IMR-90 (cell line): ENCODE data around the gene PPP1R14D. TPM values are rescaled to one million over a fixed set of nuclear protein-coding genes. Genes with fewer than 3 reads are reported as not detected.
A peak's percentile ranks its signal among the peaks of the same experiment; 100 is the strongest.

ENCODE experiments used
- ATAC-seq: fragments of 200-7000 bp; cut with Tn5 transposase; 2 replicates; pipeline ENCODE4 v1.9.1; 2020; ENCODE audit warnings: low read depth, mild to moderate bottlenecking, moderate library complexity
- BruUV-seq: library from RNA; stranded (reverse); fragments of 400-500 nt; replicated peaks from 2 replicates; lab custom pipeline; 2021; lab: Mats Ljungman, UMichigan
- CTCF ChIA-PET: fragments of 300-600 bp; formaldehyde crosslinking; extraction: SDS; loops from one replicate; lab custom pipeline; 2021; ENCODE audit warnings: antibody characterized with exemption; lab: Yijun Ruan, JAX
- POLR2A ChIA-PET: fragments of 300-600 bp; sonication (Branson Sonifier 250); formaldehyde crosslinking; loops from one replicate; lab custom pipeline; 2022; ENCODE audit warnings: antibody characterized with exemption; ENCODE audit not compliant: unreplicated experiment; lab: Charles Lee
- DNase-seq: peaks from one replicate; pipeline ENCODE4 v3.0.0; 2013
- H2AFZ ChIP-seq: replicated peaks from 2 replicates; pipeline ENCODE3; 2013; ENCODE audit warnings: low read length, mild to moderate bottlenecking; ENCODE audit not compliant: poor library complexity
- H2AK5ac ChIP-seq: 2 replicates; pipeline ENCODE4 v1.6.1; 2013; ENCODE audit warnings: low read depth, low read length, inconsistent platforms
- H2AK9ac ChIP-seq: replicated peaks from 2 replicates; pipeline ENCODE3; 2013; ENCODE audit warnings: mild to moderate bottlenecking, low read depth, low read length, moderate library complexity; ENCODE audit not compliant: poor library complexity
- H2BK120ac ChIP-seq: 2 replicates; pipeline ENCODE4 v1.6.1; 2013; ENCODE audit warnings: low read depth, low read length, inconsistent platforms
- H2BK15ac ChIP-seq: 3 replicates; pipeline ENCODE4 v1.6.1; 2013; ENCODE audit warnings: low read depth, low read length, inconsistent platforms
- H2BK20ac ChIP-seq: 2 replicates; pipeline ENCODE4 v1.6.1; 2013; ENCODE audit warnings: low read depth, mild to moderate bottlenecking, inconsistent platforms, low read length, moderate library complexity
- H2BK5ac ChIP-seq: 2 replicates; pipeline ENCODE4 v1.6.1; 2013; ENCODE audit warnings: mild to moderate bottlenecking, low read depth, low read length, inconsistent platforms; ENCODE audit not compliant: poor library complexity, severe bottlenecking
- H3K14ac ChIP-seq: replicated peaks from 2 replicates; pipeline ENCODE4 v1.6.1; 2013; ENCODE audit warnings: low read depth, low read length, inconsistent platforms
- H3K18ac ChIP-seq: 2 replicates; pipeline ENCODE4 v1.6.1; 2013; ENCODE audit warnings: low read depth, low read length, control low read depth
- H3K23ac ChIP-seq: 2 replicates; pipeline ENCODE4 v1.6.1; 2013; ENCODE audit warnings: low read depth, low read length, inconsistent platforms
- H3K27ac ChIP-seq: 2 replicates; pipeline ENCODE4 v1.5.1; 2013; ENCODE audit warnings: mild to moderate bottlenecking, control low read depth, low read length; ENCODE audit not compliant: insufficient read depth
- H3K27me3 ChIP-seq: 2 replicates; pipeline ENCODE4 v1.6.1; 2013; ENCODE audit warnings: low read length; ENCODE audit not compliant: control insufficient read depth, insufficient read depth
- H3K36me3 ChIP-seq: 2 replicates; pipeline ENCODE4 v1.6.1; 2013; ENCODE audit warnings: low read length, mixed read lengths; ENCODE audit not compliant: control insufficient read depth, insufficient read depth
- H3K4ac ChIP-seq: 2 replicates; pipeline ENCODE4 v1.6.1; 2013; ENCODE audit warnings: low read depth, low read length, inconsistent platforms
- H3K4me1 ChIP-seq: 2 replicates; pipeline ENCODE4 v1.6.1; 2013; ENCODE audit warnings: low read length, mixed read lengths; ENCODE audit not compliant: control insufficient read depth, insufficient read depth
- H3K4me2 ChIP-seq: 2 replicates; pipeline ENCODE4 v1.6.1; 2013; ENCODE audit warnings: low read depth, mild to moderate bottlenecking, control low read depth, low read length, moderate library complexity
- H3K4me3 ChIP-seq: 2 replicates; pipeline ENCODE4 v1.5.1; 2013; ENCODE audit warnings: low read depth, mild to moderate bottlenecking, control low read depth, low read length, moderate library complexity; ENCODE audit not compliant: insufficient read depth
- H3K56ac ChIP-seq: 2 replicates; pipeline ENCODE4 v1.6.1; 2013; ENCODE audit warnings: low read length, inconsistent platforms; ENCODE audit not compliant: insufficient read depth; ENCODE audit errors: extremely low read depth
- H3K79me1 ChIP-seq, 2 experiments: 2 replicates each; pipeline ENCODE4 v1.6.1; 2013; ENCODE audit warnings: low read length in 2 of 2, inconsistent platforms in 1 of 2, low read depth in 1 of 2
- H3K9ac ChIP-seq: 2 replicates; pipeline ENCODE4 v1.6.1; 2013; ENCODE audit warnings: low read depth, low read length, control low read depth
- H3K9me1 ChIP-seq: 2 replicates; pipeline ENCODE4 v1.6.1; 2013; ENCODE audit warnings: low read length, inconsistent platforms; ENCODE audit not compliant: insufficient read depth
- H3K9me3 ChIP-seq: 2 replicates; pipeline ENCODE4 v1.6.1; 2013; ENCODE audit warnings: low read length; ENCODE audit not compliant: control insufficient read depth, insufficient read depth
- H4K20me1 ChIP-seq: 2 replicates; pipeline ENCODE4 v1.6.1; 2013; ENCODE audit warnings: low read length, inconsistent platforms; ENCODE audit not compliant: insufficient read depth
- H4K5ac ChIP-seq: 2 replicates; pipeline ENCODE4 v1.6.1; 2013; ENCODE audit warnings: mild to moderate bottlenecking, low read depth, low read length, control low read depth
- H4K8ac ChIP-seq, 2 experiments: 2 replicates each; pipeline ENCODE4 v1.6.1; 2013; ENCODE audit warnings: low read depth in 2 of 2, low read length in 2 of 2, control low read depth in 1 of 2, inconsistent platforms in 1 of 2
- H4K91ac ChIP-seq: 2 replicates; pipeline ENCODE4 v1.6.1; 2013; ENCODE audit warnings: low read depth, low read length, inconsistent platforms; ENCODE audit not compliant: insufficient read depth
- BHLHE40 ChIP-seq: fragments of 150-350 bp; IDR thresholded peaks from 2 replicates; pipeline ENCODE4 v1.6.1; 2016; ENCODE audit warnings: mild to moderate bottlenecking, low read depth, low read length
- CEBPB ChIP-seq: IDR thresholded peaks from 2 replicates; pipeline ENCODE4 v1.6.1; 2012; ENCODE audit warnings: low read depth, low read length, improper control_type of control experiment
- CHD1 ChIP-seq: IDR thresholded peaks from 2 replicates; pipeline ENCODE4 v1.6.1; 2012; ENCODE audit warnings: low read depth, low read length, improper control_type of control experiment
- FOS ChIP-seq: fragments of 150-350 bp; IDR thresholded peaks from 2 replicates; pipeline ENCODE4 v1.6.1; 2016; ENCODE audit warnings: low read depth, low read length
- MAFK ChIP-seq: IDR thresholded peaks from 2 replicates; pipeline ENCODE4 v1.6.1; 2012; ENCODE audit warnings: low read depth, low read length, improper control_type of control experiment
- MAZ ChIP-seq: IDR thresholded peaks from 2 replicates; pipeline ENCODE4 v1.6.1; 2012; ENCODE audit warnings: low read depth, mild to moderate bottlenecking, low read length, improper control_type of control experiment, moderate library complexity, borderline replicate concordance
- MXI1 ChIP-seq: IDR thresholded peaks from 2 replicates; pipeline ENCODE4 v1.6.1; 2012; ENCODE audit warnings: low read depth, mild to moderate bottlenecking, low read length, moderate library complexity, borderline replicate concordance
- NFE2L2 ChIP-seq: fragments of 150-350 bp; IDR thresholded peaks from 2 replicates; pipeline ENCODE4 v1.6.1; 2016; ENCODE audit warnings: low read depth, mild to moderate bottlenecking, low read length
- POLR2A ChIP-seq: IDR thresholded peaks from 2 replicates; pipeline ENCODE4 v1.6.1; 2012; ENCODE audit warnings: mild to moderate bottlenecking, low read depth, low read length
- RAD21 ChIP-seq: IDR thresholded peaks from 2 replicates; pipeline ENCODE4 v1.6.1; 2012; ENCODE audit warnings: low read length, improper control_type of control experiment
- RFX5 ChIP-seq: IDR thresholded peaks from 2 replicates; pipeline ENCODE4 v1.8.0; 2012; ENCODE audit warnings: low read depth, mild to moderate bottlenecking, low read length, moderate library complexity
- SMC3 ChIP-seq: fragments of 150-350 bp; IDR thresholded peaks from 2 replicates; pipeline ENCODE4 v1.6.1; 2016; ENCODE audit warnings: low read depth, mild to moderate bottlenecking, antibody characterized with exemption, low read length, moderate library complexity
- WGBS, 2 experiments: methylation state at CpG; one replicate each; pipeline versions ENCODE4 v1.1.5 to v1.1.7; 2013; ENCODE audit warnings: missing lambda C conversion rate in 2 of 2; ENCODE audit not compliant: insufficient read length in 1 of 2; ENCODE audit errors: extremely low coverage in 2 of 2; 5-methylcytosine and 5-hydroxymethylcytosine counted together
- dilution Hi-C: fragments of 300-500 bp; cut with HindIII; formaldehyde crosslinking; loops from one replicate; pipeline ENCODE4 v1.14.3; 2018; ENCODE audit warnings: low sequenced_read_pairs; ENCODE audit not compliant: unreplicated experiment
- in situ Hi-C: fragments of 300-500 bp; cut with MboI; formaldehyde crosslinking; loops from 3 replicates; pipeline ENCODE4 v1.14.3; 2019; ENCODE audit warnings: low sequenced_read_pairs, inconsistent platforms, mixed read lengths
- intact Hi-C: fragments of 100-400 bp; cut with micrococcal nuclease; formaldehyde crosslinking; loops from 2 replicates; pipeline ENCODE4 v1.10.0; 2022
- polyA plus RNA-seq, 3 experiments: library from polyadenylated mRNA; depleted of rRNA; stranded (reverse); fragments of >200 nt; gene quantifications; 2 replicates each; pipeline ENCODE4 v1.2.3, GENCODE V29; 2012; ENCODE audit warnings: low replicate concordance in 1 of 3
- total RNA-seq: library from RNA; depleted of rRNA; stranded (reverse); fragments of >200 nt; gene quantifications from 2 replicates; pipeline ENCODE4 v1.2.3, GENCODE V29; 2012
- TF ChIP-seq, protein P1 (sequence below): fragments of 150-350 bp; IDR thresholded peaks from 2 replicates; pipeline ENCODE4 v1.6.1; 2016; ENCODE audit warnings: low read depth, mild to moderate bottlenecking, low read length, moderate library complexity, borderline replicate concordance
- TF ChIP-seq, protein P2 (sequence below): conservative IDR thresholded peaks from 2 replicates; pipeline ENCODE4 v1.5.1; 2012; ENCODE audit warnings: mild to moderate bottlenecking, low read depth, low read length, improper control_type of control experiment
- TF ChIP-seq, protein P3 (sequence below): fragments of 150-350 bp; IDR thresholded peaks from 2 replicates; pipeline ENCODE4 v1.6.1; 2017; ENCODE audit warnings: mild to moderate bottlenecking, antibody characterized with exemption, low read length, low read depth

Gene PPP1R14D
- total and polyA plus RNA-seq, 2 of the 4 experiments (the other 2 are of a cell fraction), result not detected

DNA sequence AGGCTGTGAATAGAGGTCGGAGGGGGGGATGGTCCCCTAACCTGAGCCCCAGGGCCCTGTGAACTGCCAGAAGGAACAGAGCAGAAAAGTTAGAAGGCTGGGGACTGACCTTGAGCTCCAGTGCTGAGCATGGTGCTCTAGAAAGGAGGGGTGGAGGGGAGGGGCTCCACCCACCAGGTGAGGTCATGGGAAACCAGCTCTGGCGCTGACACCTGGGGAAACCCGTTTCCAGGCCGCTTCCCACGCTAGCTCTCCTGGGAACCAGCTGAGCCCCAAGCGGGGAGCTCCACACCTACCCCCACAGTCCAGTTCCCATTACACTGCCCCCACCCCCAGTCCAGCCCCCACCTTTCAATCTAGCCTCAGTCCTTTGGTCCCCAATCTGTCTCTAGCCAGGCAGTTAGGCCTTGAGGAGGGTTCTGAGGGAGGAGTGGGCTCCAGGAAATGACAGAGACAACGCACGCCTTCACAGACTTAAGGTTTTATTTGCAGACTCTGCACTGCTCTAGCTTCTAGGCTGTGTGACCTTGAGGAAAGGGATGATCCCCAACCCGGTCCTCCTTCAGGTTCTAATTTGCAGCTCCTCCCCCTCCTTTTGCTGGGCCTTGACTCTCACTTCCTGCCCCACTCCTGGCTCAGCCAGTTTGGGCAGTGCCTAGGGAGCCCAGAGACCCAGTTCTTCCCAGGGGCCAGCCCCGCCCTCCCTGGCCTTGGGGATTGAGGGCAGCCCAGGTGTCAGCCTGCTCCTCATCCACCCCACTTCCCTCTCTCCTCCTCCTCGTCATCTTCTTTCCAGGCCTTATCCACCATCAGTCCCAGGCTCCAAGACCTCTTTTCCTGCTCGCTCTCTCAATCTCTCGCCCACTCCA lies 43.5 kb upstream of the PPP1R14D start:
- no peaks in the 10 kb centered on the region for H4K20me1 ChIP-seq
- H3K36me3 ChIP-seq, result no peaks in the 10 kb centered on the region
- H3K27me3 ChIP-seq, result peaks cover 25% of the 10 kb centered on the region
- DNase-seq, result no peak
- in situ Hi-C loops (no loop called here), dilution Hi-C loops (no loop called here), intact Hi-C loops (no loop called here)
- H2BK5ac ChIP-seq, result no peak overlapping the region
- WGBS, 2 experiments, result 77% methylated on average over 3 of the region's 13 CpGs; no CpG with 5 or more reads in 1 of the 2 experiments
- no peak overlapping the region for H3K27ac ChIP-seq
- no peak overlapping the region for H2BK120ac ChIP-seq
- no peak overlapping the region for H3K23ac ChIP-seq
- no peak overlapping the region for H3K4me2 ChIP-seq
- no peak overlapping the region for H4K91ac ChIP-seq
- H3K4ac ChIP-seq, result no peak overlapping the region
- no peak overlapping the region for H4K8ac ChIP-seq
- H2AFZ ChIP-seq, result peak overlapping the region; percentile 39
- no peak for ATAC-seq
- no peak overlapping the region for H3K14ac ChIP-seq
- H2BK15ac ChIP-seq, result no peak overlapping the region
- no peak overlapping the region for H2AK5ac ChIP-seq
- H3K4me3 ChIP-seq, result no peak overlapping the region
- no peak overlapping the region for H3K9ac ChIP-seq
- no peaks in the 10 kb centered on the region for H3K4me1 ChIP-seq
- CTCF ChIA-PET, result interaction anchor here (1.1 to 2.3 kb wide), 2 partner anchors 13 to 22 kb away, joined by 3 to 5 read pairs; partner anchors contain the start of gene VPS18
- no TSS peak for BruUV-seq
- no peak overlapping the region for H4K5ac ChIP-seq
- H3K9me3 ChIP-seq, result no peaks in the 10 kb centered on the region
- no peak overlapping the region for H2AK9ac ChIP-seq
- no peaks in the 10 kb centered on the region for H3K9me1 ChIP-seq
- H3K18ac ChIP-seq, result no peak overlapping the region
- POLR2A ChIA-PET, result no interaction called here
- no peaks in the 10 kb centered on the region for H3K79me1 ChIP-seq
- no peak overlapping the region for H3K56ac ChIP-seq
- H2BK20ac ChIP-seq, result no peak overlapping the region
- TF ChIP-seq MAZ, result no peak
- no peak for TF ChIP-seq RAD21
- TF ChIP-seq CHD1, result no peak
- TF ChIP-seq SMC3, result no peak
- no peak for TF ChIP-seq BHLHE40
- no peak for TF ChIP-seq CEBPB
- TF ChIP-seq, protein P1, sequence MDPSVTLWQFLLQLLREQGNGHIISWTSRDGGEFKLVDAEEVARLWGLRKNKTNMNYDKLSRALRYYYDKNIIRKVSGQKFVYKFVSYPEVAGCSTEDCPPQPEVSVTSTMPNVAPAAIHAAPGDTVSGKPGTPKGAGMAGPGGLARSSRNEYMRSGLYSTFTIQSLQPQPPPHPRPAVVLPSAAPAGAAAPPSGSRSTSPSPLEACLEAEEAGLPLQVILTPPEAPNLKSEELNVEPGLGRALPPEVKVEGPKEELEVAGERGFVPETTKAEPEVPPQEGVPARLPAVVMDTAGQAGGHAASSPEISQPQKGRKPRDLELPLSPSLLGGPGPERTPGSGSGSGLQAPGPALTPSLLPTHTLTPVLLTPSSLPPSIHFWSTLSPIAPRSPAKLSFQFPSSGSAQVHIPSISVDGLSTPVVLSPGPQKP, result no peak
- TF ChIP-seq RFX5, result no peak
- TF ChIP-seq FOS, result no peak
- no peak for TF ChIP-seq POLR2A
- no peak for TF ChIP-seq MXI1
- no peak for TF ChIP-seq MAFK
- TF ChIP-seq NFE2L2, result no peak
- TF ChIP-seq, protein P2, sequence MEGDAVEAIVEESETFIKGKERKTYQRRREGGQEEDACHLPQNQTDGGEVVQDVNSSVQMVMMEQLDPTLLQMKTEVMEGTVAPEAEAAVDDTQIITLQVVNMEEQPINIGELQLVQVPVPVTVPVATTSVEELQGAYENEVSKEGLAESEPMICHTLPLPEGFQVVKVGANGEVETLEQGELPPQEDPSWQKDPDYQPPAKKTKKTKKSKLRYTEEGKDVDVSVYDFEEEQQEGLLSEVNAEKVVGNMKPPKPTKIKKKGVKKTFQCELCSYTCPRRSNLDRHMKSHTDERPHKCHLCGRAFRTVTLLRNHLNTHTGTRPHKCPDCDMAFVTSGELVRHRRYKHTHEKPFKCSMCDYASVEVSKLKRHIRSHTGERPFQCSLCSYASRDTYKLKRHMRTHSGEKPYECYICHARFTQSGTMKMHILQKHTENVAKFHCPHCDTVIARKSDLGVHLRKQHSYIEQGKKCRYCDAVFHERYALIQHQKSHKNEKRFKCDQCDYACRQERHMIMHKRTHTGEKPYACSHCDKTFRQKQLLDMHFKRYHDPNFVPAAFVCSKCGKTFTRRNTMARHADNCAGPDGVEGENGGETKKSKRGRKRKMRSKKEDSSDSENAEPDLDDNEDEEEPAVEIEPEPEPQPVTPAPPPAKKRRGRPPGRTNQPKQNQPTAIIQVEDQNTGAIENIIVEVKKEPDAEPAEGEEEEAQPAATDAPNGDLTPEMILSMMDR, result no peak
- TF ChIP-seq, protein P3, sequence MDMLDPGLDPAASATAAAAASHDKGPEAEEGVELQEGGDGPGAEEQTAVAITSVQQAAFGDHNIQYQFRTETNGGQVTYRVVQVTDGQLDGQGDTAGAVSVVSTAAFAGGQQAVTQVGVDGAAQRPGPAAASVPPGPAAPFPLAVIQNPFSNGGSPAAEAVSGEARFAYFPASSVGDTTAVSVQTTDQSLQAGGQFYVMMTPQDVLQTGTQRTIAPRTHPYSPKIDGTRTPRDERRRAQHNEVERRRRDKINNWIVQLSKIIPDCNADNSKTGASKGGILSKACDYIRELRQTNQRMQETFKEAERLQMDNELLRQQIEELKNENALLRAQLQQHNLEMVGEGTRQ, result no peak
